Raji (cell line): ENCODE measurements around the gene SMURF1.

Experiments used
- POLR2A ChIP-seq: IDR thresholded peaks from 2 replicates; pipeline ENCODE4 v1.6.1; 2011; ENCODE audit warnings: low read depth, low read length, control low read depth; ENCODE audit not compliant: insufficient read depth

Gene SMURF1

GRCh38 chr7:98991141-98991540 is 152.8 kb downstream of the SMURF1 start:
- no peak for TF ChIP-seq POLR2A

- no peak for TF ChIP-seq POLR2A
Observed at GRCh38 chr7:98990356-98990755, 153.6 kb downstream of the SMURF1 start.

- no peak for TF ChIP-seq POLR2A
Observed at GRCh38 chr7:98988641-98989040, 155.3 kb downstream of the SMURF1 start.

- no peak for TF ChIP-seq POLR2A
Observed at GRCh38 chr7:98985945-98986344, 158.0 kb downstream of the SMURF1 start.

- no peak for TF ChIP-seq POLR2A
Observed at GRCh38 chr7:98985406-98985805, 158.5 kb downstream of the SMURF1 start.

GRCh38 chr7:98984126-98984525 is 159.8 kb downstream of the SMURF1 start:
- TF ChIP-seq POLR2A = no peak

- TF ChIP-seq POLR2A = no peak
Observed at GRCh38 chr7:98982686-98983085, 161.2 kb downstream of the SMURF1 start.

GRCh38 chr7:98981701-98982100 is 162.2 kb downstream of the SMURF1 start:
- TF ChIP-seq POLR2A = no peak

GRCh38 chr7:98978672-98979071 is 165.2 kb downstream of the SMURF1 start:
- no peak for TF ChIP-seq POLR2A
